Measurements from ENCODE around the gene ZNF565. TPM values are rescaled to one million over a fixed set of nuclear protein-coding genes. Genes with fewer than 3 reads are reported as not detected.
"Not testable (repeated sequence)": the region's sequence is repeated elsewhere in the genome, so short reads cannot be mapped to it uniquely, and the experiment has no call there.

Gene ZNF565
- total RNA-seq, 1 donor from 2014 or later, result 4.9 TPM

- peak; percentile 34 for DNase-seq (ENCODE audit: low read depth)
These were observed 1.0 kb upstream of the ZNF565 start for GRCh38 chr19:36215276-36216123.

GRCh38 chr19:36212895-36213294 is 1.6 kb downstream of the ZNF565 start:
- no peak for DNase-seq (ENCODE audit: low read depth)

GRCh38 chr19:36210497-36210896 is 4.0 kb downstream of the ZNF565 start:
- no peak for DNase-seq (ENCODE audit: low read depth)

- no peak for DNase-seq (ENCODE audit: low read depth)
These were observed 5.1 kb downstream of the ZNF565 start for GRCh38 chr19:36209372-36209771.

GRCh38 chr19:36207605-36208252 is 6.7 kb downstream of the ZNF565 start:
- no peak for DNase-seq (ENCODE audit: low read depth)

GRCh38 chr19:36203293-36203692 is 11.2 kb downstream of the ZNF565 start:
- DNase-seq (ENCODE audit: low read depth), result no peak

GRCh38 chr19:36201684-36202083 is 12.8 kb downstream of the ZNF565 start:
- DNase-seq (ENCODE audit: low read depth), result no peak

- DNase-seq (ENCODE audit: low read depth), result no peak
These were observed 16.3 kb downstream of the ZNF565 start for GRCh38 chr19:36198119-36198518.

- DNase-seq (ENCODE audit: low read depth), result no peak
These were observed 18.2 kb downstream of the ZNF565 start for GRCh38 chr19:36196249-36196648.

- not testable (repeated sequence) for DNase-seq (ENCODE audit: low read depth)
These were observed 27.7 kb downstream of the ZNF565 start for GRCh38 chr19:36186722-36187121.

- no peak for DNase-seq (ENCODE audit: low read depth)
These were observed 31.2 kb downstream of the ZNF565 start for GRCh38 chr19:36183245-36183628.

GRCh38 chr19:36182612-36183244 is 31.7 kb downstream of the ZNF565 start:
- DNase-seq (ENCODE audit: low read depth), result no peak

GRCh38 chr19:36179077-36179476 is 35.4 kb downstream of the ZNF565 start:
- DNase-seq (ENCODE audit: low read depth), result not testable (repeated sequence)

- DNase-seq (ENCODE audit: low read depth), result not testable (repeated sequence)
These were observed 40.6 kb downstream of the ZNF565 start for GRCh38 chr19:36173846-36174245.

- DNase-seq (ENCODE audit: low read depth), result no peak
These were observed 41.6 kb downstream of the ZNF565 start for GRCh38 chr19:36172852-36173251.

GRCh38 chr19:36169084-36169760 is 45.2 kb downstream of the ZNF565 start:
- DNase-seq (ENCODE audit: low read depth), result peak; percentile 63

GRCh38 chr19:36163813-36164212 is 50.7 kb downstream of the ZNF565 start:
- DNase-seq (ENCODE audit: low read depth), result no peak

GRCh38 chr19:36160821-36161596 is 53.5 kb downstream of the ZNF565 start:
- DNase-seq (ENCODE audit: low read depth), result no peak

- DNase-seq (ENCODE audit: low read depth), result peak; percentile 9
These were observed 61.3 kb downstream of the ZNF565 start for GRCh38 chr19:36153126-36153525.

- peak; percentile 65 for DNase-seq (ENCODE audit: low read depth)
These were observed 61.9 kb downstream of the ZNF565 start, which contains the start of gene COX7A1 for GRCh38 chr19:36152352-36153091. Gene COX7A1, minus strand, starts transcription at chr19:36152447. Its CDS starts 40 bp downstream, at chr19:36152407.
